KBM-7 (cell line): ENCODE results near the gene PCSK4.

Experiments used
- DNase-seq: peaks from one replicate; pipeline ENCODE4 v3.0.0-alpha.2; 2015
- in situ Hi-C: fragments of 300-500 bp; cut with MboI; formaldehyde crosslinking; loops from 2 replicates; pipeline ENCODE4 v1.14.3; 2020; ENCODE audit warnings: low sequenced_read_pairs, low pct_unique_long_range_greater_than_20kb, mixed read lengths

Gene PCSK4

GRCh38 chr19:1474765-1475351, 15.3 kb downstream of the PCSK4 start:
- no peak for DNase-seq
- in situ Hi-C loops = no loop called here

GRCh38 chr19:1474011-1474764, 16.0 kb downstream of the PCSK4 start:
- DNase-seq = no peak
- in situ Hi-C loops = no loop called here

GRCh38 chr19:1473085-1473851, 16.9 kb downstream of the PCSK4 start:
- DNase-seq = no peak
- in situ Hi-C loops = no loop called here

GRCh38 chr19:1472231-1473084, 17.7 kb downstream of the PCSK4 start:
- no peak for DNase-seq
- in situ Hi-C loops = no loop called here

DNA sequence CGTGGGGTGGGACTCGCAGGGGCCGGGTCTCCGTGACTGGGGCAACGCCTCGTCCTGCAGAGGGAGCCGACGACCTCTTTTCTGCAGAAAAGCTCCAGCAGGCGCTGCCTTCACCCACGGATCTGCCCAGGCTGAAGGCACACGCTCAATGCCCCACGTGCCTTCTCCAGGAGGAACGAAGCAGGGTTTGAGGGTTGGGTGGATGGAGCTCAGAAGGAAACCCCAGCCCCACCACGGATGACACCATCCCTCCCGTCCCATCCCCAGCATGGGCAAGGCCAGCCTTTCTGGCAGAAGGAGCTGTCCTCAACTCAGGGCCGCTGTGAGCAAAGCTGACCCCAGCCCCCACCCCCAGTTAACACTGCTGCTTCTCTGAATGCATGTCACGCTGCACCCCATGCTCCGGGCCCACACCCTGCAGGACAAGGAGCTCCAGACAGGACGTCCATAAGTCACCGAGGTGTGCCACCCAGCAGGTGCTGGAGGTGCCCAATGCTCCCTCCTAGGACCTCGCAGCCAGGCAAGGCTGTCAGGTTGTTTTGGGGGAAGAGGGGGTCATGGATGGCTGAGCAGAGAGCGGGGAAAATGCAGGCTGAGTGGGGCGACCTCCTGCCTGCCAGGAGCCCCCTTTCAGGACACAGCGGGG, 18.5 kb downstream of the PCSK4 start:
- peak; percentile 36 for DNase-seq
- in situ Hi-C loops = no loop called here

DNA sequence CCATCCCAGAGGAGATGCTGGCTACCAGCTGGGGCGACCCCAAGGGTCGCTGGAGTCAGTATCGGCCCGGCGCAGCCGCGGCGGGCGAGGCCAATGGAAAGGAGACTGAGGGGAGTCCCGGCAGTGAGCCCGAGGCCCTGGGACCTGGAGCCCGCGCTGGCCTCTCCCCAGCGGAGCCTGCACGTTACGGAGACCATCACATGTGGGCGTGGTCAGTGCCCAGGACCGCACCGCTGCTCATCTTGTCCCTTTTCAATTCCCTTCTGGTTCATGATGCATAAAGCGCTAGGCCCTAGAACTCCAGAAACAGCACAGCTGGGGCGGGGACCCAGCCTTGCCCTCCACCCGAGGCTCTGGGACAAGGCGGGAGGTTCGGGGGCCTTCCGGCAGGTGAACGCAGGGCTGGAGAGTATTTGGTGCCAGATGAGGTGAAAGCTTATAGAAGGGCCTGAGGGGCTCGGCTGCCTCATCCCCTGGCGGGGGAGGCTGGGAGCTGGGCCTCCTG, 19.1 kb downstream of the PCSK4 start:
- no peak for DNase-seq
- in situ Hi-C loops = no loop called here

DNA sequence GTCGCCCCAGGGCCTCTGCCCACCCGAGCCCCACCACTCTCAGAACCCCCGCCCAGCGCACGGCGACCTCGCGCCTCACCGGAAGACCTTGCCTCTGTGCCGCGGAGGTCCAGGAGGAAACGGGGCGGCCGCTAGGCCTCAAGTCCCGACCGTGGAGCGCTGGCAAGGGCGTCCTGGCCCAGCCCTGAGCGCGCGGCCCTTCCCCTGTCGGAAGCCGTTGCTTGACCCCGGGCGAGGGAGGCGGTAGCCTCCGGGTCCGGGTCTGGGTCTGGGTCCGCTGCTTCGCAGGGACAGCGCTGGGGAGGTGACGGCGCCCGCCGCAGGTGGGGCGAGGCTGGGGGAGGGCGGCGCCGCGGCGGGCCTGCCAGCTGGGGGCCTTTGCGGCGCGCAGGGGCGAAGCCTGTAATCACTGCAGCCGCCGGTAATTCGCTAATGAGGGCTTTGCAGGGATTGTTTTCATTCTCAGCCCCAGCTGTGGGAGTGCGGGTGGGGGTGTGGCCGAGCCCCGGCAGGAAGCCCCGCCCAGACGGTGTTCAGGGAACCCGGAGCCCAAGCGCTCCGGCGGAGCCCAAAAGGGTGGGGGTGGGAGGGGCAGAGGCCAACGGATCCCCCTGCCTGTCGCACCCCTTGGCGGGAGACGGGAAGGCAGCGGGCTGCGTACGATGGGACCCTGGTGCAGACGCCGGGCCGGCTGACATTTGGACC, 19.7 kb downstream of the PCSK4 start:
- DNase-seq = peak; percentile 48
- in situ Hi-C loops = no loop called here

- no peak for DNase-seq
- in situ Hi-C loops = no loop called here
Measured at GRCh38 chr19:1470055-1470304, 20.2 kb downstream of the PCSK4 start.

DNA sequence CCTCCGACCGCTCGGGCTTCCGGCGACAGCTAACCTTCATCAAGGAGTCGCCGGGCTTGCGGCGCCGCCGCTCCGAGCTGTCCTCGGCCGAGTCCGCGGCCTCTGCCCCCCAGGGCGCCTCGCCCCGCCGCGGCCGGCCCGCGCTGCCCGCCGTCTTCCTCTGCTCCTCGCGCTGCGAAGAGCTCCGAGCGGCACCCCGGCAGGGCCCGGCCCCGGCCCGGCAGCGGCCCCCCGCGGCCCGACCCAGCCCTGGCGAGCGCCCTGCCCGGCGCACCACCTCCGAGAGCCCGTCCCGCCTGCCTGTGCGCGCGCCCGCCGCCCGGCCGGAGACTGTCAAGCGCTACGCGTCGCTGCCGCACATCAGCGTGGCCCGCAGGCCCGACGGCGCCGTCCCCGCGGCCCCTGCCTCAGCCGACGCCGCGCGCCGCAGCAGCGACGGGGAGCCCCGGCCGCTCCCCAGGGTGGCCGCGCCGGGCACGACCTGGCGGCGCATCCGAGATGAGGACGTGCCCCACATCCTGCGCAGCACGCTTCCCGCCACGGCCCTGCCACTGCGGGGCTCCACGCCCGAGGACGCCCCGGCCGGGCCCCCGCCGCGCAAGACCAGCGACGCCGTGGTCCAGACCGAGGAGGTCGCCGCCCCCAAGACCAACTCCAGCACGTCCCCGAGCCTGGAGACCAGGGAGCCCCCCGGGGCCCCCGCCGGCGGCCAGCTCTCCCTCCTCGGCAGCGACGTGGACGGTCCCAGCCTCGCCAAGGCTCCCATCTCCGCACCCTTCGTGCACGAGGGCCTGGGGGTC, 20.7 kb downstream of the PCSK4 start:
- no peak for DNase-seq
- in situ Hi-C loops = no loop called here

GRCh38 chr19:1468821-1469254, 21.3 kb downstream of the PCSK4 start:
- in situ Hi-C loops = no loop called here
- DNase-seq = no peak

- DNase-seq = no peak
- in situ Hi-C loops = no loop called here
Measured at GRCh38 chr19:1468274-1468820, 21.8 kb downstream of the PCSK4 start.

DNA sequence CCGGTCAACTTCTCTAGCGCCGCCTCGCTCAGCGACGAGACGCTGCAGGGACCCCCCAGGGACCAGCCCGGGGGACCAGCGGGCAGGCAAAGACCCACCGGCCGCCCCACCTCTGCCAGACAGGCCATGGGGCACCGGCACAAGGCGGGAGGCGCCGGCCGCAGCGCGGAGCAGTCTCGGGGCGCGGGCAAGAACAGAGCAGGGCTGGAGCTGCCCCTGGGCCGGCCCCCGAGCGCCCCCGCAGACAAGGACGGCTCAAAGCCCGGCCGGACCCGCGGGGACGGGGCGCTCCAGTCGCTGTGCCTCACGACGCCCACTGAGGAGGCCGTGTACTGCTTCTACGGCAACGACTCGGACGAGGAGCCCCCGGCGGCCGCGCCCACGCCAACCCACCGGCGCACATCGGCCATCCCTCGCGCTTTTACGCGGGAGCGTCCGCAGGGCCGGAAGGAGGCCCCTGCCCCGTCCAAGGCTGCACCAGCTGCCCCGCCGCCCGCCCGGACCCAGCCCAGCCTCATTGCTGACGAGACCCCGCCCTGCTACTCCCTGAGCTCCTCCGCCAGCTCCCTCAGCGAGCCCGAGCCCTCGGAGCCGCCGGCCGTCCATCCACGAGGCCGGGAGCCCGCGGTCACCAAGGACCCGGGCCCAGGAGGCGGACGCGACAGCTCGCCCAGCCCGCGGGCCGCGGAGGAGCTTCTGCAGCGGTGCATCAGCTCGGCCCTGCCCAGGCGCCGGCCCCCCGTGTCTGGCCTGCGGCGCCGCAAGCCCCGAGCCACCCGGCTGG, 22.5 kb downstream of the PCSK4 start:
- no peak for DNase-seq
- in situ Hi-C loops = no loop called here

DNA sequence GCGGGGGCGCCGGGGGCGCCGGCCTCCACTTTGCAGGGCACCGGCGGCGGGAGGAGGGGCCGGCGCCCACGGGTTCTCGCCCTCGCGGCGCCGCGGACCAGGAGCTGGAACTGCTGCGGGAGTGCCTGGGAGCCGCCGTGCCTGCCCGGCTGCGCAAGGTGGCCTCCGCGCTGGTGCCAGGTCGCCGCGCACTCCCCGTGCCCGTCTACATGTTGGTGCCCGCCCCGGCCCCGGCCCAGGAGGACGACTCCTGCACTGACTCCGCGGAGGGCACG, 23.0 kb downstream of the PCSK4 start:
- no peak for DNase-seq
- in situ Hi-C loops = no loop called here

DNA sequence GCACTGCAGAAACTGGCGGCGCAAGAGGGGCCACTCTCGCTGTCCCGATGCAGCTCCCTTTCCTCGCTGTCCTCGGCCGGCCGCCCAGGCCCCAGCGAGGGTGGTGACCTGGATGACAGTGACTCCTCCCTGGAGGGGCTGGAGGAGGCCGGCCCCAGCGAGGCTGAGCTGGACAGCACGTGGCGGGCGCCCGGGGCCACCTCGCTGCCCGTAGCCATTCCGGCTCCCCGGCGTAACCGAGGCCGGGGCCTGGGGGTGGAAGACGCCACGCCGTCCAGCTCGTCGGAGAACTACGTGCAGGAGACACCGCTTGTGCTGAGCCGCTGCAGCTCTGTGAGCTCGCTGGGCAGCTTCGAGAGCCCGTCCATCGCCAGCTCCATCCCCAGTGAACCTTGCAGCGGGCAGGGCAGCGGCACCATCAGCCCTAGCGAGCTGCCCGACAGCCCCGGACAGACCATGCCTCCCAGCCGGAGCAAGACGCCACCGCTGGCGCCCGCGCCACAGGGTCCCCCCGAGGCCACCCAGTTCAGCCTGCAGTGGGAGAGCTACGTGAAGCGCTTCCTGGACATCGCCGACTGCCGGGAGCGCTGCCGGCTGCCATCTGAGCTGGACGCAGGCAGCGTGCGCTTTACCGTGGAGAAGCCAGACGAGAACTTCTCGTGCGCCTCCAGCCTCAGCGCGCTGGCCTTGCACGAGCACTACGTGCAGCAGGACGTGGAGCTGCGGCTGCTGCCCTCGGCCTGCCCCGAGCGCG, 23.5 kb downstream of the PCSK4 start:
- DNase-seq = no peak
- in situ Hi-C loops = no loop called here

DNA sequence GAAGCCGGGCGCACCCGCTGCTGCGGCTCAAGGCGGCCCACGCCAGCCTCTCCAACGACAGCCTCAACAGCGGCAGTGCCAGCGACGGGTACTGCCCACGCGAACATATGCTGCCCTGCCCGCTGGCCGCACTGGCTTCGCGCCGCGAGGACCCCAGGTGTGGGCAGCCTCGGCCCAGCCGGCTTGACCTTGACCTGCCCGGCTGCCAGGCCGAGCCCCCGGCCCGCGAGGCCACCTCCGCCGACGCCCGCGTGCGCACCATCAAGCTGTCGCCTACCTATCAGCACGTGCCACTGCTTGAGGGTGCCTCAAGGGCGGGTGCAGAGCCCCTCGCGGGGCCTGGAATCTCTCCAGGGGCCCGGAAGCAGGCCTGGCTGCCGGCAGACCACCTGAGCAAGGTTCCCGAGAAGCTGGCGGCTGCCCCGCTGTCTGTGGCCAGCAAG, 24.1 kb downstream of the PCSK4 start:
- in situ Hi-C loops = no loop called here
- no peak for DNase-seq
